ENCODE results near the gene CYFIP1. TPM values are rescaled to one million over a fixed set of nuclear protein-coding genes. Genes with fewer than 3 reads are reported as not detected.

Gene CYFIP1
- total RNA-seq, 2 experiments from 2014 or later: 31.1 to 32.8 TPM

GRCh38 chr15:22967084-22967770 lies 12.9 kb downstream of the CYFIP1 start:
- Mint-ChIP-seq H3K36me3 (ENCODE audit: low read depth) (no peaks in the 10 kb centered on the region), H3K4me3 (no peak overlapping the region), H3K27ac (no peak overlapping the region), H3K9me3 (ENCODE audit: low read depth) (peaks cover 2% of the 10 kb centered on the region), H3K4me1 (no peaks in the 10 kb centered on the region), H3K27me3 (no peaks in the 10 kb centered on the region)
- DNase-seq (no peak), ATAC-seq (no peak)
- intact Hi-C loops (cut with DNase I, micrococcal nuclease): no loop called here
- CTCF ChIA-PET: interaction anchor here (0.9 kb wide), 1 partner anchor 22 kb away, joined by 3 read pairs; no protein-coding TSS in a partner anchor
- POLR2A ChIA-PET: no interaction called here

GRCh38 chr15:22966321-22967083 lies 13.7 kb downstream of the CYFIP1 start:
- Mint-ChIP-seq H3K27me3 (no peaks in the 10 kb centered on the region), H3K4me1 (no peaks in the 10 kb centered on the region), H3K9me3 (ENCODE audit: low read depth) (peaks cover 2% of the 10 kb centered on the region), H3K36me3 (ENCODE audit: low read depth) (no peaks in the 10 kb centered on the region), H3K4me3 (no peak overlapping the region), H3K27ac (no peak overlapping the region)
- DNase-seq (no peak), ATAC-seq (no peak)
- POLR2A ChIA-PET: no interaction called here
- CTCF ChIA-PET: no interaction called here
- intact Hi-C loops (cut with DNase I, micrococcal nuclease): no loop called here

- ChIA-PET POLR2A (no interaction called here), CTCF (no interaction called here)
- Mint-ChIP-seq H3K4me1 (no peaks in the 10 kb centered on the region), H3K27ac (no peak overlapping the region), H3K36me3 (ENCODE audit: low read depth) (no peaks in the 10 kb centered on the region), H3K9me3 (ENCODE audit: low read depth) (no peaks in the 10 kb centered on the region), H3K27me3 (no peaks in the 10 kb centered on the region), H3K4me3 (no peak overlapping the region)
- intact Hi-C loops (cut with DNase I, micrococcal nuclease): no loop called here
- ATAC-seq (no peak), DNase-seq (no peak)
Observed at GRCh38 chr15:22963641-22964040, 16.5 kb downstream of the CYFIP1 start.

GRCh38 chr15:22962611-22963010 lies 17.6 kb downstream of the CYFIP1 start:
- POLR2A ChIA-PET: no interaction called here

GRCh38 chr15:22961762-22962161 lies 18.4 kb downstream of the CYFIP1 start:
- CTCF ChIA-PET: no interaction called here
- no peak for DNase-seq

More at GRCh38 chr15:22962611-22963010, 17.6 kb downstream of the CYFIP1 start:
- H3K4me1 Mint-ChIP-seq: no peaks in the 10 kb centered on the region
- H3K27ac Mint-ChIP-seq: no peak overlapping the region
- no peak overlapping the region for H3K4me3 Mint-ChIP-seq
- no peaks in the 10 kb centered on the region for H3K27me3 Mint-ChIP-seq
- no peaks in the 10 kb centered on the region for H3K9me3 Mint-ChIP-seq (ENCODE audit: low read depth)
- CTCF ChIA-PET: no interaction called here
- no peak for ATAC-seq
- intact Hi-C loops (cut with DNase I, micrococcal nuclease): no loop called here
- no peak for DNase-seq
- no peaks in the 10 kb centered on the region for H3K36me3 Mint-ChIP-seq (ENCODE audit: low read depth)

GRCh38 chr15:22960556-22960955 lies 19.6 kb downstream of the CYFIP1 start:
- H3K4me3 Mint-ChIP-seq: no peak overlapping the region
- no peaks in the 10 kb centered on the region for H3K9me3 Mint-ChIP-seq (ENCODE audit: low read depth)
- ATAC-seq (no peak), DNase-seq (no peak)
- no peak overlapping the region for H3K27ac Mint-ChIP-seq
- intact Hi-C loops (cut with DNase I, micrococcal nuclease): no loop called here
- H3K36me3 Mint-ChIP-seq (ENCODE audit: low read depth): no peaks in the 10 kb centered on the region
- no peaks in the 10 kb centered on the region for H3K27me3 Mint-ChIP-seq
- no peaks in the 10 kb centered on the region for H3K4me1 Mint-ChIP-seq
- ChIA-PET CTCF (interaction anchor here (0.6 kb wide), 1 partner anchor 20 kb away, joined by 3 read pairs; the partner anchor contains the start of gene CYFIP1), POLR2A (no interaction called here)

More at GRCh38 chr15:22961762-22962161, 18.4 kb downstream of the CYFIP1 start:
- POLR2A ChIA-PET: no interaction called here
- Mint-ChIP-seq H3K27ac (no peak overlapping the region), H3K9me3 (ENCODE audit: low read depth) (no peaks in the 10 kb centered on the region), H3K4me1 (no peaks in the 10 kb centered on the region), H3K4me3 (no peak overlapping the region), H3K27me3 (no peaks in the 10 kb centered on the region), H3K36me3 (ENCODE audit: low read depth) (no peaks in the 10 kb centered on the region)
- intact Hi-C loops (cut with DNase I, micrococcal nuclease): no loop called here
- ATAC-seq: no peak

- no peaks in the 10 kb centered on the region for H3K4me1 Mint-ChIP-seq
- no peak for DNase-seq
- H3K27me3 Mint-ChIP-seq: no peaks in the 10 kb centered on the region
- CTCF ChIA-PET: interaction anchor here (0.6 kb wide), 1 partner anchor 20 kb away, joined by 3 read pairs; the partner anchor contains the start of gene CYFIP1
- H3K27ac Mint-ChIP-seq: no peak overlapping the region
- POLR2A ChIA-PET: no interaction called here
- H3K9me3 Mint-ChIP-seq (ENCODE audit: low read depth): no peaks in the 10 kb centered on the region
- no peak for ATAC-seq
- H3K36me3 Mint-ChIP-seq (ENCODE audit: low read depth): no peaks in the 10 kb centered on the region
- intact Hi-C loops (cut with DNase I, micrococcal nuclease): no loop called here
- H3K4me3 Mint-ChIP-seq: no peak overlapping the region
Observed at GRCh38 chr15:22960126-22960525, 20.0 kb downstream of the CYFIP1 start.

- no peak for DNase-seq
- Mint-ChIP-seq H3K27me3 (no peaks in the 10 kb centered on the region), H3K4me3 (no peak overlapping the region), H3K36me3 (ENCODE audit: low read depth) (no peaks in the 10 kb centered on the region), H3K27ac (no peak overlapping the region), H3K4me1 (no peaks in the 10 kb centered on the region), H3K9me3 (ENCODE audit: low read depth) (no peaks in the 10 kb centered on the region)
- no peak for ATAC-seq
- intact Hi-C loops (cut with DNase I, micrococcal nuclease): no loop called here
- ChIA-PET POLR2A (no interaction called here), CTCF (interaction anchor here (0.6 kb wide), 1 partner anchor 21 kb away, joined by 3 read pairs; the partner anchor contains the start of gene CYFIP1)
Observed at GRCh38 chr15:22959321-22960101, 20.7 kb downstream of the CYFIP1 start.

- H3K36me3 Mint-ChIP-seq (ENCODE audit: low read depth): no peaks in the 10 kb centered on the region
- intact Hi-C loops (cut with DNase I, micrococcal nuclease): no loop called here
Observed at GRCh38 chr15:22958487-22959280, 21.5 kb downstream of the CYFIP1 start.

GRCh38 chr15:22956978-22957260 lies 23.2 kb downstream of the CYFIP1 start:
- Mint-ChIP-seq H3K4me1 (no peaks in the 10 kb centered on the region), H3K36me3 (ENCODE audit: low read depth) (no peaks in the 10 kb centered on the region), H3K9me3 (ENCODE audit: low read depth) (no peaks in the 10 kb centered on the region), H3K4me3 (no peak overlapping the region), H3K27ac (no peak overlapping the region), H3K27me3 (no peaks in the 10 kb centered on the region)
- ATAC-seq: no peak
- no peak for DNase-seq
- intact Hi-C loops (cut with DNase I, micrococcal nuclease): no loop called here
- ChIA-PET POLR2A (no interaction called here), CTCF (no interaction called here)

More at GRCh38 chr15:22958487-22959280, 21.5 kb downstream of the CYFIP1 start:
- CTCF ChIA-PET: interaction anchor here (0.6 kb wide), 1 partner anchor 10 kb away, joined by 3 read pairs; no protein-coding TSS in a partner anchor
- ATAC-seq (no peak), DNase-seq (no peak)
- H3K27me3 Mint-ChIP-seq: no peaks in the 10 kb centered on the region
- POLR2A ChIA-PET: no interaction called here
- H3K9me3 Mint-ChIP-seq (ENCODE audit: low read depth): no peaks in the 10 kb centered on the region
- no peak overlapping the region for H3K4me3 Mint-ChIP-seq
- H3K4me1 Mint-ChIP-seq: no peaks in the 10 kb centered on the region
- H3K27ac Mint-ChIP-seq: no peak overlapping the region

GRCh38 chr15:22956257-22956977 lies 23.8 kb downstream of the CYFIP1 start:
- intact Hi-C loops (cut with DNase I, micrococcal nuclease): no loop called here
- no peaks in the 10 kb centered on the region for H3K36me3 Mint-ChIP-seq (ENCODE audit: low read depth)

More at GRCh38 chr15:22956257-22956977, 23.8 kb downstream of the CYFIP1 start:
- no peak for ATAC-seq
- Mint-ChIP-seq H3K27ac (no peak overlapping the region), H3K4me3 (no peak overlapping the region), H3K27me3 (no peaks in the 10 kb centered on the region), H3K9me3 (ENCODE audit: low read depth) (no peaks in the 10 kb centered on the region), H3K4me1 (no peaks in the 10 kb centered on the region)
- no peak for DNase-seq
- POLR2A ChIA-PET: no interaction called here
- CTCF ChIA-PET: no interaction called here

All from activated CD4-positive, alpha-beta T cell treated with anti-CD3 and anti-CD28 coated beads for 36 hours (primary cell).